H1 (cell line): ENCODE measurements around the gene FOXO1. TPM values are rescaled to one million over a fixed set of nuclear protein-coding genes. Genes with fewer than 3 reads are reported as not detected.

Experiments used
- ATF2 ChIP-seq: IDR thresholded peaks from 2 replicates; pipeline ENCODE4 v1.6.1; 2012; ENCODE audit warnings: low read length, inconsistent platforms
- BRCA1 ChIP-seq: IDR thresholded peaks from 2 replicates; pipeline ENCODE4 v1.6.1; 2012; ENCODE audit warnings: low read depth, low read length, improper control_type of control experiment
- CBX5 ChIP-seq: fragments of 300-800, 300-1000 bp; sonication (generic); IDR thresholded peaks from 2 replicates; pipeline ENCODE4 v1.7.1; 2016; ENCODE audit warnings: antibody characterized with exemption, low read length, low read depth
- CBX8 ChIP-seq: fragments of 300-800, 300-1000 bp; sonication (generic); IDR thresholded peaks from 2 replicates; pipeline ENCODE4 v1.7.1; 2016; ENCODE audit warnings: low read depth, low read length, borderline replicate concordance
- CHD1 ChIP-seq: IDR thresholded peaks from 2 replicates; pipeline ENCODE4 v1.6.1; 2012; ENCODE audit warnings: low read depth, low read length, improper control_type of control experiment
- CHD2 ChIP-seq: IDR thresholded peaks from 2 replicates; pipeline ENCODE4 v1.6.1; 2012; ENCODE audit warnings: low read length, improper control_type of control experiment
- CREB1 ChIP-seq: IDR thresholded peaks from 2 replicates; pipeline ENCODE4 v1.6.1; 2012; ENCODE audit warnings: inconsistent platforms
- E2F6 ChIP-seq: IDR thresholded peaks from 2 replicates; pipeline ENCODE4 v1.6.1; 2012; ENCODE audit warnings: inconsistent platforms
- KDM5A ChIP-seq: fragments of 200-600 bp; IDR thresholded peaks from 2 replicates; pipeline ENCODE4 v1.7.1; 2012; ENCODE audit warnings: mild to moderate bottlenecking, low read length, inconsistent platforms, mixed read lengths
- NRF1 ChIP-seq: IDR thresholded peaks from 2 replicates; pipeline ENCODE4 v1.6.1; 2011; ENCODE audit warnings: mild to moderate bottlenecking, low read depth, low read length, improper control_type of control experiment
- RAD21 ChIP-seq, 2 experiments: IDR thresholded peaks in 1 of 2; conservative IDR thresholded peaks in 1 of 2; 2 replicates each; pipeline ENCODE4 v1.6.1; 2011; ENCODE audit warnings: low read depth in 2 of 2, low read length in 2 of 2, improper control_type of control experiment in 1 of 2, inconsistent platforms in 1 of 2, mild to moderate bottlenecking in 1 of 2, moderate library complexity in 1 of 2
- RFX5 ChIP-seq: IDR thresholded peaks from 2 replicates; pipeline ENCODE4 v1.6.1; 2011; ENCODE audit warnings: low read depth, low read length, improper control_type of control experiment, borderline replicate concordance
- SAP30 ChIP-seq: fragments of 300-600 bp; sonication (generic); IDR thresholded peaks from 2 replicates; pipeline ENCODE4 v1.7.1; 2012; ENCODE audit warnings: low read length, moderate library complexity, mild to moderate bottlenecking, inconsistent platforms; ENCODE audit not compliant: insufficient read depth, insufficient replicate concordance
- SIN3A ChIP-seq, 2 experiments: IDR thresholded peaks in 1 of 2; conservative IDR thresholded peaks in 1 of 2; 2 replicates each; pipeline ENCODE4 v1.6.1; 2011 to 2012; ENCODE audit warnings: low read length in 2 of 2, improper control_type of control experiment in 1 of 2, low read depth in 1 of 2, mild to moderate bottlenecking in 1 of 2
- SRF ChIP-seq: IDR thresholded peaks from 2 replicates; pipeline ENCODE4 v1.6.1; 2011; ENCODE audit warnings: mild to moderate bottlenecking, low read depth, low read length, moderate library complexity
- TAF1 ChIP-seq: IDR thresholded peaks from 2 replicates; pipeline ENCODE4 v1.6.1; 2011; ENCODE audit warnings: mild to moderate bottlenecking, low read depth, low read length
- TAF7 ChIP-seq: optimal IDR thresholded peaks from 2 replicates; pipeline ENCODE3; 2011; ENCODE audit warnings: low read depth, mild to moderate bottlenecking, inconsistent platforms, low read length, moderate library complexity, borderline replicate concordance
- TBP ChIP-seq: IDR thresholded peaks from 2 replicates; pipeline ENCODE4 v1.6.1; 2011; ENCODE audit warnings: low read depth, low read length, improper control_type of control experiment
- TEAD4 ChIP-seq: IDR thresholded peaks from 2 replicates; pipeline ENCODE4 v1.6.1; 2012; ENCODE audit warnings: low read depth, low read length, inconsistent platforms, mixed read lengths
- USF2 ChIP-seq: IDR thresholded peaks from 2 replicates; pipeline ENCODE4 v1.6.1; 2011; ENCODE audit warnings: low read length, improper control_type of control experiment
- polyA plus RNA-seq, 7 experiments: library from polyadenylated mRNA; depleted of rRNA in 3 of 7; stranded (reverse) in 5 of 7; unstranded in 2 of 7; fragments of >200 nt in 5 of 7; fragments of 200-250 nt in 2 of 7; gene quantifications; 1 replicate in 5 of 7; 2 replicates in 1 of 7; 4 replicates in 1 of 7; pipeline versions ENCODE4 v1.2.1 to v1.2.3, GENCODE V29; 2011 to 2013; ENCODE audit warnings: missing spikeins in 2 of 7, mixed read lengths in 2 of 7
- total RNA-seq: library from RNA; stranded (reverse); fragmentation: NEBNext Ultra II Directional; extraction: Animal tissue kit (Norgen Biotek cat#: 25700); gene quantifications from 2 replicates; pipeline ENCODE4 v1.2.1, GENCODE V29; 2021

Gene FOXO1
- total and polyA plus RNA-seq, 2 of the 8 experiments (the other 6 are each of a cell fraction or from before 2014, with no cell fraction given): 35.3 to 56.9 TPM

DNA sequence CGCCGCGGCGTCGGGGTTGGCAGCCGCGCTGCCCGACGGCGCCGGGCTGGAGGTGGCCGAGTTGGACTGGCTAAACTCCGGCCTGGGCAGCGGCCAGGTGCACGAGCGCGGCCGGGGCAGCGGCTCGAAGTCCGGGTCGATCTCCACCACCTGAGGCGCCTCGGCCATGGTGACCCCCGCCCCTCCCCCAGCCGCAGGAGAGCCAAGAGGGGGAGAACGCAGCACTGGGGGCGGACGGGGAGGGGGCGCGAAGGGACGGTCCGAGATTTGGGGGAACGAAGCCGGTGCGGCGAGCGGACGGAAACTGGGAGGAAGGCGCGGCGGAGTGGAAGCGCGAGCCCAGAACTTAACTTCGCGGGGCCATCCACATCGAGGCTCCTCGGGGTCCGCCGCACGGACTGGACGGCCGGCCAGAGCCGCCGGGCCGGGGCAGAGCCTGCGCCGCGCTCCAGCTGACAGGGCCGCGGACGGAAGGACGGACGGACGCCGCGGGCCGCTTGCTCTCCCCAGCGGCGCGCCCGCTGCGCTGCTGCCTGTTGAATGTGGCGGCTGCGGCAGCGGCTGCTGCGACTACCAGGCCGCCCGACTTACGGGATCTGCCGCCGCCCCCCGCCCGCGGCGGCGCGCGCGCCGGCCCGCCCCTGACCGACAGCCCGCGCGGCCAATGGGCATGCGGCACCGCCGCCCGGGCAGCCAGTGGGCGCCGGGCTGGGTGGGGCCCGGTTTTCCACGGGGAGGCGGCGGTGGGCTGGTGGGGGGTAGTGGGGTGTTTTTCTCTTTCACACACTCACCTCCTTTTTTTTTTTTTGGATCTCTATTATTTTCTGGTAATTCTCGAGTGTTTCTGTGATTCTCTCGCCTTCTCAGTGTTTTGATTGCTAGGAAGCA, at the start of gene FOXO1 (continued):
- TF ChIP-seq USF2 (no peak), CHD1 (no peak), CBX5 (no peak), RFX5 (no peak), TAF7 (peak; percentile 92), ATF2 (no peak), CHD2 (0 out of 2 replicates have a peak, but pooled peaks have one; percentile 28), E2F6 (no peak), SRF (no peak), CBX8 (no peak), RAD21 (IDR thresholded peaks at IDR 0.05 in 1 of 2, conservative IDR thresholded peaks at IDR 0.05 in 1 of 2; ENCODE audit: low read depth in 2 of 2, low read length in 2 of 2) (peak in 1 of 2 experiments; percentile 21; a peak in 1 of 4 replicates), SIN3A (conservative IDR thresholded peaks at IDR 0.05 in 1 of 2, IDR thresholded peaks at IDR 0.05 in 1 of 2; ENCODE audit: low read depth in 1 of 2, low read length in 2 of 2) (0 out of 4 replicates have a peak, but pooled peaks of 1 of the 2 experiments have one; percentile 56), KDM5A (no peak), NRF1 (no peak), TAF1 (peak; percentile 97), TBP (peak; percentile 86), TEAD4 (no peak), SAP30 (no peak), CREB1 (no peak), BRCA1 (no peak)
